Measurements from ENCODE around the gene APBB2. TPM values are rescaled to one million over a fixed set of nuclear protein-coding genes. Genes with fewer than 3 reads are reported as not detected.
"Not testable (repeated sequence)": the region's sequence is repeated elsewhere in the genome, so short reads cannot be mapped to it uniquely, and the experiment has no call there.

The APBB2 gene
- total RNA-seq, 1 donor: 92.3 TPM

DNA sequence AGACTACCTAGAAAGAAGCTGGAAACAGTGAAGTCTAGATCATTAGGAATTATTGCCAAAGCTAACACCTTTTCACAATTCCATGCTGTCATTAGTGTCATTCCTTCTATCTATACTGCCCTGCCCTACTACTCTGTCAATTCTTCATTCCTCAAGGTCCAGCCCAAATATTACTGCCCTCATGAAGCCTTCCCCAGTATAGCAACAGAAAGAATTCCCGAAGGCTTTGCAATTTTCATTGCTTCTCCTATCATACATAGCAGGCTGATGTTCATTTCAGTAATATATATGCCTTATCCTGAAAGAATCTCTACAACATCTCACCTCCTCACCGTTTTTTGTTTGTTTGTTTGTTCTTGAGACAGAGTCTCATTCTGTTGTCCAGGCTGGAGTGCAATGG lies 63.9 kb downstream of the APBB2 start:
- H2AFZ ChIP-seq (ENCODE audit: low read length): no peak overlapping the region
- H3K9me3 ChIP-seq (ENCODE audit: low read depth, low read length): no peaks in the 10 kb centered on the region
- no peaks in the 10 kb centered on the region for H3K36me3 ChIP-seq (ENCODE audit: insufficient read depth, low read length)
- H4K20me1 ChIP-seq (ENCODE audit: insufficient read depth, low read length): no peaks in the 10 kb centered on the region
- H3K27me3 ChIP-seq (ENCODE audit: insufficient read depth, low read length): no peaks in the 10 kb centered on the region
- no peak overlapping the region for H3K27ac ChIP-seq (ENCODE audit: low read depth, low read length)
- TF ChIP-seq, protein P1, sequence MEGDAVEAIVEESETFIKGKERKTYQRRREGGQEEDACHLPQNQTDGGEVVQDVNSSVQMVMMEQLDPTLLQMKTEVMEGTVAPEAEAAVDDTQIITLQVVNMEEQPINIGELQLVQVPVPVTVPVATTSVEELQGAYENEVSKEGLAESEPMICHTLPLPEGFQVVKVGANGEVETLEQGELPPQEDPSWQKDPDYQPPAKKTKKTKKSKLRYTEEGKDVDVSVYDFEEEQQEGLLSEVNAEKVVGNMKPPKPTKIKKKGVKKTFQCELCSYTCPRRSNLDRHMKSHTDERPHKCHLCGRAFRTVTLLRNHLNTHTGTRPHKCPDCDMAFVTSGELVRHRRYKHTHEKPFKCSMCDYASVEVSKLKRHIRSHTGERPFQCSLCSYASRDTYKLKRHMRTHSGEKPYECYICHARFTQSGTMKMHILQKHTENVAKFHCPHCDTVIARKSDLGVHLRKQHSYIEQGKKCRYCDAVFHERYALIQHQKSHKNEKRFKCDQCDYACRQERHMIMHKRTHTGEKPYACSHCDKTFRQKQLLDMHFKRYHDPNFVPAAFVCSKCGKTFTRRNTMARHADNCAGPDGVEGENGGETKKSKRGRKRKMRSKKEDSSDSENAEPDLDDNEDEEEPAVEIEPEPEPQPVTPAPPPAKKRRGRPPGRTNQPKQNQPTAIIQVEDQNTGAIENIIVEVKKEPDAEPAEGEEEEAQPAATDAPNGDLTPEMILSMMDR (IDR thresholded peaks at IDR 0.05; ENCODE audit: extremely low read depth, low read depth, low read length): no peak
- no peak for DNase-seq (ENCODE audit: insufficient read length, low spot score, missing footprints)
- H3K4me3 ChIP-seq (ENCODE audit: insufficient read depth, low read length): no peak overlapping the region
- H3K4me2 ChIP-seq (ENCODE audit: insufficient read depth, low read length): no peak overlapping the region
- peaks cover 83% of the 10 kb centered on the region for H3K79me2 ChIP-seq (ENCODE audit: insufficient read depth, low read length)
- peaks cover 54% of the 10 kb centered on the region for H3K4me1 ChIP-seq (ENCODE audit: insufficient read depth, low read length)

DNA sequence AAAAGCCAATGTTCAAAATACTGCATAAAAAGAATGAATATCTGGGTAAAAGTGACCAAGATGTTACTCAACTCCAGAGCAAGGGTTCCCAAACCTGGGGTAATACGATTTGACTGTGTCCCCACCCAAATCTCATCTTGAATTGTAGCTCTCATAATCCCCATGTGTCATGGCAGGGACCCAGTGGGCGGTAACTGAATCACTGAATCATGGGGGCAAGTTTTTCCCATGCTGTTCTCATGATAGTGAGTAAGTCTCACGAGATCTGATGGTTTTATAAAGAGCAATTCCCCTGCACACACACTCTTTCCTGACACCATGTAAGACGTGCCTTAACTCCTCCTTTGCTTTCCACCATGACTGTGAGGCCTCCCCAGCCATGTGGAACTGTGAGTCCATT lies 64.8 kb downstream of the APBB2 start:
- H3K4me2 ChIP-seq (ENCODE audit: insufficient read depth, low read length); DNase-seq (ENCODE audit: insufficient read length, low spot score, missing footprints); H2AFZ ChIP-seq (ENCODE audit: low read length); H3K4me3 ChIP-seq (ENCODE audit: insufficient read depth, low read length); H3K27me3 ChIP-seq (ENCODE audit: insufficient read depth, low read length); H3K36me3 ChIP-seq (ENCODE audit: insufficient read depth, low read length); H4K20me1 ChIP-seq (ENCODE audit: insufficient read depth, low read length); H3K9me3 ChIP-seq (ENCODE audit: low read depth, low read length): not testable (repeated sequence)
- H3K27ac ChIP-seq (ENCODE audit: low read depth, low read length): peak overlapping the region; percentile 22
- H3K79me2 ChIP-seq (ENCODE audit: insufficient read depth, low read length): peaks cover 88% of the 10 kb centered on the region
- peaks cover 54% of the 10 kb centered on the region for H3K4me1 ChIP-seq (ENCODE audit: insufficient read depth, low read length)

DNA sequence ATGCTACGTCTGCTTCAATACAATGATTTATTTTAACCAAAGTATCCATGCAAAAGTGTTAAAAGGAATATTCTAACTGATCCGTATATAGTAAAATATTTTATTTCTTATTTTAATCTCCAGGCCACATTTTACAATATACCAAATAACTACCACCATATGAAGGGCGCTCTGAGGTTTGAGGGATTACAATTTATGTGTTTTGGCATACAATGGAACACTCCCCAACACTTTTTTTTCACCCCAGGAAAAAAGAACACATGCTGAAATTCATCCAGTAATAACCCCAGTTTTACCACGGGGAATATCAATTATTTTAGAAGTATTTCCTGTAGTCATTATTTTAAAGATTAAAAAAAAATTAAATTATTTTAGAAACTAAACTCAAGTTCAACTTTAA lies 65.4 kb downstream of the APBB2 start:
- H3K4me1 ChIP-seq (ENCODE audit: insufficient read depth, low read length): peaks cover 54% of the 10 kb centered on the region

DNA sequence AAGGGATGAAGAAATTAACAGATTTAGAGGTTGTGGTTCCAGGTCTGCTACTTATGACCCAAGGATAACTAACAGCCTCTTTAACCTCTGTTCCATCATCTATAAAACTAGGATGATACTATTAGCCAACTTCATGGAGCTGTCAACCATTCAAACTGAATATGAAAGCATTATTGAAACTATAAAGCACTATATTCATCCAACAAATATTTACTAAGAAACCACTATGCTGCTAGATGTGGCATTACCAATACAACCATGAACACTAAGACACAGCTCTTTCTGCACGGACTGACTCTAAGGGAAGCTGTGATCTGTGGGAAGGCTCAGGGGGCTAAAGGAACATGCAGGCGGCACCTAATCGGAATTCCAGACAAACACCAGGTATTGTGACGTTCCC lies 66.0 kb downstream of the APBB2 start:
- DNase-seq (ENCODE audit: insufficient read length, low spot score, missing footprints): no peak
- no peaks in the 10 kb centered on the region for H3K9me3 ChIP-seq (ENCODE audit: low read depth, low read length)
- no peaks in the 10 kb centered on the region for H3K27me3 ChIP-seq (ENCODE audit: insufficient read depth, low read length)
- no peak overlapping the region for H3K4me3 ChIP-seq (ENCODE audit: insufficient read depth, low read length)
- peaks cover 59% of the 10 kb centered on the region for H3K4me1 ChIP-seq (ENCODE audit: insufficient read depth, low read length)
- peak overlapping the region; percentile 65 for H3K4me2 ChIP-seq (ENCODE audit: insufficient read depth, low read length)
- TF ChIP-seq, protein P1 (IDR thresholded peaks at IDR 0.05; ENCODE audit: extremely low read depth, low read depth, low read length): no peak
- H3K79me2 ChIP-seq (ENCODE audit: insufficient read depth, low read length): peaks cover 76% of the 10 kb centered on the region
- no peaks in the 10 kb centered on the region for H3K36me3 ChIP-seq (ENCODE audit: insufficient read depth, low read length)
- H2AFZ ChIP-seq (ENCODE audit: low read length): no peak overlapping the region
- no peaks in the 10 kb centered on the region for H4K20me1 ChIP-seq (ENCODE audit: insufficient read depth, low read length)
- H3K27ac ChIP-seq (ENCODE audit: low read depth, low read length): peak overlapping the region; percentile 74

More for the DNA sequence above, 65.4 kb downstream of the APBB2 start:
- TF ChIP-seq, protein P1 (IDR thresholded peaks at IDR 0.05; ENCODE audit: extremely low read depth, low read depth, low read length): no peak
- Histone ChIP-seq H3K27me3 (ENCODE audit: insufficient read depth, low read length) (no peaks in the 10 kb centered on the region), H4K20me1 (ENCODE audit: insufficient read depth, low read length) (no peaks in the 10 kb centered on the region), H3K36me3 (ENCODE audit: insufficient read depth, low read length) (no peaks in the 10 kb centered on the region), H3K27ac (ENCODE audit: low read depth, low read length) (peak overlapping the region; percentile 34), H3K4me2 (ENCODE audit: insufficient read depth, low read length) (peak overlapping the region; percentile 65), H3K79me2 (ENCODE audit: insufficient read depth, low read length) (peaks cover 82% of the 10 kb centered on the region), H2AFZ (ENCODE audit: low read length) (no peak overlapping the region), H3K4me3 (ENCODE audit: insufficient read depth, low read length) (no peak overlapping the region), H3K9me3 (ENCODE audit: low read depth, low read length) (no peaks in the 10 kb centered on the region)
- DNase-seq (ENCODE audit: insufficient read length, low spot score, missing footprints): no peak

DNA sequence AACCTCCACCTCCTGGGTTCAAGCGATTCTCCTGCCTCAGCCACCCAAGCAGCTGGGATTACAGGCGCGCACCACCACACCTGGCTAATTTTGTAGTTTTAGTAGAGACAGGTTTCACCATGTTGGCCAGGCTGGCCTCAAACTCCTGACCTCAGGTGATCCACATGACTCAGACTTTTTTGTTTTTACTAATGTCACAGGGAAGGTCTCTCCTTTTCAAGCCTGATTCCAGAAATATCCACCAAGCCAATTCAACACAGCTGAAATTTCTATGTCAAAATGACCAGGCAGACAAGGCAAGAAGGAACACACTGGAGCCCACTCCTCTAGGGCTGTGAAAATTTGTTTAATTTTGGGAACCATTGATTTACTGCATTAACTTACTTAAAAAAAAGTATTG lies 66.8 kb downstream of the APBB2 start:
- Histone ChIP-seq H3K27ac (ENCODE audit: low read depth, low read length) (peak overlapping the region; percentile 74), H3K79me2 (ENCODE audit: insufficient read depth, low read length) (peaks cover 70% of the 10 kb centered on the region), H3K4me1 (ENCODE audit: insufficient read depth, low read length) (peaks cover 66% of the 10 kb centered on the region), H3K4me2 (ENCODE audit: insufficient read depth, low read length) (peak overlapping the region; percentile 63)
- H3K27me3 ChIP-seq (ENCODE audit: insufficient read depth, low read length); H4K20me1 ChIP-seq (ENCODE audit: insufficient read depth, low read length); DNase-seq (ENCODE audit: insufficient read length, low spot score, missing footprints); H3K36me3 ChIP-seq (ENCODE audit: insufficient read depth, low read length); H3K9me3 ChIP-seq (ENCODE audit: low read depth, low read length); H2AFZ ChIP-seq (ENCODE audit: low read length); H3K4me3 ChIP-seq (ENCODE audit: insufficient read depth, low read length): not testable (repeated sequence)

Measured in osteoblast (primary cell).